Fibroblast of villous mesenchyme (primary cell): ENCODE results near the gene CIT. TPM values are rescaled to one million over a fixed set of nuclear protein-coding genes. Genes with fewer than 3 reads are reported as not detected.

Experiments
- DNase-seq: peaks from one replicate; pipeline ENCODE4 v3.0.0-alpha.2; 2010; ENCODE audit warnings: low read depth
- H3K4me3 ChIP-seq: 2 replicates; pipeline ENCODE4 v1.5.1; 2011; ENCODE audit warnings: low read depth, mild to moderate bottlenecking, low read length
- total RNA-seq: library from RNA; depleted of rRNA; stranded (reverse); fragments of >200 nt; gene quantifications from 2 replicates; pipeline ENCODE4 v1.2.3, GENCODE V29; 2012
- TF ChIP-seq, protein P1 (sequence below): IDR thresholded peaks from 2 replicates; pipeline ENCODE4 v1.5.1; 2012; ENCODE audit warnings: low read depth, mild to moderate bottlenecking, low read length; ENCODE audit not compliant: insufficient read depth

Gene CIT
- total RNA-seq, 1 donor, result 20.7 TPM

DNA sequence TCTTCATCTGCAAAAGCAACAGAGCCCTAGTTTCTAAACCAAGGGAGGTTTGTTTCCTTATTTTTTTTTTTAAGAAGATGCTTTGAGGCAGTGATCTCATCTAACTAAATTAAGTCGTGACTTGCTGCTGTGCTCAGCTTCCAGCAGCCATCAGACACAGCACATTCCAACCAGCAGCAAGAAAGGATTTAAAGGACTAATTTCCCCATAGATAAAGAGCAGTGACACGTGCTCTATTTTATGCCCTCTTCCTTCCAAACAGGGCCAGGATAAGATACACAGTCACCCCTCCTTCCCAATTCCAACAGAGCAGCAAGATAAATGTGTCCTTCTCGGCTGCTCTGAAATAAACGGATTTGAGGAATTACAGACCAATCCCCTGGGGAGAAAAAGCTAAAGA lies 127.5 kb downstream of the CIT start:
- DNase-seq, result peak; percentile 65
- H3K4me3 ChIP-seq, result no peak overlapping the region
- TF ChIP-seq, protein P1, sequence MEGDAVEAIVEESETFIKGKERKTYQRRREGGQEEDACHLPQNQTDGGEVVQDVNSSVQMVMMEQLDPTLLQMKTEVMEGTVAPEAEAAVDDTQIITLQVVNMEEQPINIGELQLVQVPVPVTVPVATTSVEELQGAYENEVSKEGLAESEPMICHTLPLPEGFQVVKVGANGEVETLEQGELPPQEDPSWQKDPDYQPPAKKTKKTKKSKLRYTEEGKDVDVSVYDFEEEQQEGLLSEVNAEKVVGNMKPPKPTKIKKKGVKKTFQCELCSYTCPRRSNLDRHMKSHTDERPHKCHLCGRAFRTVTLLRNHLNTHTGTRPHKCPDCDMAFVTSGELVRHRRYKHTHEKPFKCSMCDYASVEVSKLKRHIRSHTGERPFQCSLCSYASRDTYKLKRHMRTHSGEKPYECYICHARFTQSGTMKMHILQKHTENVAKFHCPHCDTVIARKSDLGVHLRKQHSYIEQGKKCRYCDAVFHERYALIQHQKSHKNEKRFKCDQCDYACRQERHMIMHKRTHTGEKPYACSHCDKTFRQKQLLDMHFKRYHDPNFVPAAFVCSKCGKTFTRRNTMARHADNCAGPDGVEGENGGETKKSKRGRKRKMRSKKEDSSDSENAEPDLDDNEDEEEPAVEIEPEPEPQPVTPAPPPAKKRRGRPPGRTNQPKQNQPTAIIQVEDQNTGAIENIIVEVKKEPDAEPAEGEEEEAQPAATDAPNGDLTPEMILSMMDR, result no peak

DNA sequence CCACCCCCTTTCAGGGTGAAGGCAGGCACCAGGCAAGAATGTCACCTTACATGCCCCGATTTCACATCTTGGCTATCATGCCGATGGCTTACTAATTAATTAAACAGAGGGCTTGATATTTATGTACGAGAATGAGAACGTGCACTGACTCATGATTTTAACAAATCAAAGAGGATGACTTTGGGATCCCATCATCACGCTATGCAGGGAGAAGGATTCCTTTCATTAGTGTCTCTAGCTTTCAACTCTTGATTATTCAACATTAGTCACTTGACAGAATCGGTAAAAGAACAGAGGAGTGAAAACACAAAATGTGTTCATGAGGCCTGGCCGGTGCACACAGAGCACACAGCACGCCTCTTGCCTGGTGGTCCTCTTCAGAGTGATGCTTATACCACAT lies 128.6 kb downstream of the CIT start:
- DNase-seq, result no peak
- H3K4me3 ChIP-seq, result no peak overlapping the region
- TF ChIP-seq, protein P1, result no peak

DNA sequence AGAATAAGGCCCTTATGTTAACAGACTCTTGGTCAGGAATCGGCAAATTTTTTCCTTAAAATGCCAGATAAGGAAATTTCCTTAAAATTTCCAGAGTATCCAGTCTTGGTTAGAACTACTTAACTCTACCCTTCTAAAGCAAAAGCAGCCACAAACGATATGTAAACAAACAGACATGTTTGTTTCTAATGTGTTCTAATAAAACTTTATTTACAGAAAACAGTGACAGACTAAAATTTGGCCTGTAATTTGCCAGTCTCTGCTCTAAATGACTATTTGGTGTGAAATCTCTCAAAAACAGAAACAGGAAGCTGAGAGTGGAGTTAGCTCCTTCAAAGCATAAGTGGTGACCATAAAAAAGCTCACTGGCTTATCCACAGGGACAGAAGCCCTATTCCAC lies 131.0 kb downstream of the CIT start:
- H3K4me3 ChIP-seq, result no peak overlapping the region
- TF ChIP-seq, protein P1, result no peak
- DNase-seq, result no peak

DNA sequence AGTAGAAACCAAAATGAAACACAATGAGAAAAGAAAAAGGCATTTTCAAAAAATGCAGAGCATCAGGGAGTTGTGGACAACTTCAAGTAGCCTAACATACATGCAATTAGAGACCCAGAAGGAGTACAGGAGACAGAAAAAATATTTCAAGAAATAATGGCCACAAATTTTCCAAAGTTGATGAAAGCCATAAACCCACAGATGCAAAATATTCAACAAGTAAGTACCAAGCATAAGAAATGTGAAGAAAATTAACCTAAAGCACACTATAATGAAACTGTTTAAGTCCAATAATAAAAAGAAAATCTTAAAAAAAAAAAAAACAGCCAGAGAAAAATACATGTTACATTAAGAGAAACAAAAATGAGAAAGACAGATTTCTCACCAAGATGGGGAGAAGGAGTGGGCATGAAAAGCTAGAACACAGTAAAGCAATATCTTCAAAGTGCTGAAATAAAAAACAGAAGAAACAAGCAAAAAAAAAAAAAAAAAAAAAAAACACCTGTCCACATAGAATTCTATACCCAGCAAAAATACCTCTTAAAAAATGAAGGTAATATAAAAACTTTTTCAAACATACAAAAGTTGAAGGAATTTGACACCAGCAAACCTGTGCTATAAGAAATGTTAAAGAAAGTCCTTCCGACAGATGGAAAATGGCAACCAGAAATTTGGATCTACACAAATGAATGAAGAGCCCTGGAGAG lies 132.1 kb downstream of the CIT start:
- no peak overlapping the region for H3K4me3 ChIP-seq
- TF ChIP-seq, protein P1, result no peak
- DNase-seq, result no peak

DNA sequence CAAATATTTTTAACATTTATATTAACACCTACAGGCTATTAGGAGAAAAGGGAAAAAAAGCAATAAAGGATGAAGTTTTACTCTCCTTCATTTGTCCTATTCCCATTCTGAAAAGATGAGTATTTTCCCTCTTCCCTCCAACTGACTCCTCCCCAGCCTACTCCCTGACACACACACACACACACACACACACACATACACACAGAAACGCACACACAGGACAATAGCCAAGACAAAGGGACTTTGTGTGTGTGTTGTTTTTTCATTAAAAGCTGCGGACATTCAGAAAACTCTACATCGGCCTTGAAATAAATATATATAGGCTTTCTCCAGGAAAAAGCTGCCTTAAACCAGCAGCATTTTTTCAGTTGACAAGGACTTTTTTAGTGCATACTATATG lies 134.4 kb downstream of the CIT start:
- TF ChIP-seq, protein P1, result no peak
- DNase-seq, result no peak
- no peak overlapping the region for H3K4me3 ChIP-seq

DNA sequence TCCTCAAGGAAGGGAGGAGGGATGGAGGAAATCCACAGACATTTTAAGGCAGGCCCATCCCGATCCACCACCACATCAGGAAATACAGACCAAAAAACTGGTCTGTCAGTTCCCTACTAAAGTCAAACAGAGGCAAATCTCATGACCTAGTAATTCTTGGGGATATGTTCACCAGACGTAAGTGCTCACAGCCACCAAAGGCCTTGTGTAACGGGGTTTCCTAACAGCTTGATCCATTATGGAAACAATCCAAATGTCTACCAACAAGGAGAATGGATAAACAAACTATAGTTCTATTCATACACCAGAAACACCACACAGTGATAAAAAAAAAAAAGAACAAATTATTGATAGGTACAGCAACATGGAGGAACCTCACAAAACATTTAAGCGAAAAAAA lies 136.3 kb downstream of the CIT start:
- no peak overlapping the region for H3K4me3 ChIP-seq
- peak; percentile 30 for DNase-seq
- TF ChIP-seq, protein P1, result no peak

DNA sequence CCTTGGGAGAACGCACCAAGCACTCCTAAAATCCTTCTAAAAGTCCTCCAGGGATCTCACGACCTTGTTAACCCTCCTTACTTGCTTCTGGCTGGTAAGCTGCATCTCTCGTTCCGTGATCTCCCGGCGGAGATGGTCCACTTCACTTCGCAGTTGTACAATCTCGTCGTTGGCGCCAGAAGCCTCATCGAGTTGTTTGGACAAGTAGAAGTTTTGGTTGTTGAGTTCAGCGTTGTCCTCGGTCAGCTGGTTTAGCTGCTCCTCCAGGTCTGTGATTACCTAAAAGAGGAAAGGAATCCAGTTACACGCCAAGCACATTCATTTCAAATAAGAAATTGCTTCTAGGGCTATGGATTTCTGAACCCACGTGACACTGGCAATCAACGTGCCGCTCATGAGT lies 142.0 kb downstream of the CIT start:
- TF ChIP-seq, protein P1, result no peak
- H3K4me3 ChIP-seq, result no peak overlapping the region
- DNase-seq, result no peak
